HK-2 (cell line): ENCODE measurements around the gene POLD1.

ENCODE experiments used
- DNase-seq: peaks from one replicate; pipeline ENCODE4 v3.0.0-alpha.2; 2018; ENCODE audit not compliant: unreplicated experiment

POLD1 gene

GRCh38 chr19:50465986-50466705 is 82.0 kb downstream of the POLD1 start:
- DNase-seq, result no peak

- DNase-seq, result no peak
These were observed 82.5 kb downstream of the POLD1 start for GRCh38 chr19:50466706-50467039.

DNA sequence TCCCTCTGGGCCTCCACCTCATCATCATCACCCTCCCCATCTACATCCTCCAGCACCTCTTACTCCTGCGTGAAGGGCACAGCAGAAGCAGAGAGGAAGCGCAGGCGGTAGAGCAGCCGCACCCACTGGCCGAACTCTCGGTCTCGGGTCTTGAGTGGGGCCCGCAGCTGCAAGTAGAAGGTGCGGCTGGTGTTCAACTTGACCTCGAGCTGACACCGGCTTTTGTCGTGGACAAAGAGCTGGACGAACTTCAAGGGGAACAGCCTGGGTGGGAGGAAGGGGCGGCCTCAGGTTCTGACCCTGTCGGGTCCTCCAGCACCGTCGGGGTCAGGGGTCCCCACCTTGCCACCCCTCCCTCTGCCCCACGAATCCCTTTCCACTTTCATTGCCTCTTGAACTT is 83.4 kb downstream of the POLD1 start:
- DNase-seq, result no peak
